OCI-LY7 (cell line): ENCODE data around the gene ALDH3A1. TPM values are rescaled to one million over a fixed set of nuclear protein-coding genes. Genes with fewer than 3 reads are reported as not detected.

Experiments
- BruUV-seq: library from RNA; stranded (reverse); fragments of 400-500 nt; replicated peaks from 2 replicates; lab custom pipeline; 2021; lab: Mats Ljungman, UMichigan
- CTCF ChIA-PET: fragments of 300-600 bp; sonication (Branson Sonifier 250); formaldehyde crosslinking; loops from one replicate; lab custom pipeline; 2022; ENCODE audit warnings: antibody characterized with exemption; ENCODE audit not compliant: unreplicated experiment; lab: Charles Lee
- POLR2A ChIA-PET: fragments of 300-600 bp; sonication (Branson Sonifier 250); formaldehyde crosslinking; loops from one replicate; lab custom pipeline; 2022; ENCODE audit warnings: antibody characterized with exemption; lab: Charles Lee
- DNase-seq: peaks from one replicate; pipeline ENCODE4 v3.0.0-alpha.2; 2015; ENCODE audit warnings: low spot score
- H2AFZ ChIP-seq: fragments of 200-600 bp; sonication (generic), shearing (Covaris generic); 2 replicates; pipeline ENCODE4 v1.6.1; 2014; ENCODE audit warnings: mild to moderate bottlenecking, antibody characterized with exemption, low read length, moderate library complexity
- H3K27ac ChIP-seq: fragments of 200-600 bp; sonication (generic); 2 replicates; pipeline ENCODE4 v1.5.1; 2014; ENCODE audit warnings: mixed run types, low read depth, mild to moderate bottlenecking, moderate library complexity, low read length, inconsistent platforms; ENCODE audit not compliant: poor library complexity, severe bottlenecking
- H3K36me3 ChIP-seq: fragments of 200-600 bp; sonication (generic); 2 replicates; pipeline ENCODE4 v1.6.1; 2014; ENCODE audit warnings: mild to moderate bottlenecking, antibody characterized with exemption, low read length, moderate library complexity, mixed read lengths; ENCODE audit not compliant: insufficient read depth
- H3K4me1 ChIP-seq: fragments of 200-600 bp; sonication (generic); 2 replicates; pipeline ENCODE4 v1.5.1; 2014; ENCODE audit warnings: mild to moderate bottlenecking, low read length; ENCODE audit not compliant: insufficient read depth, poor library complexity, severe bottlenecking
- H3K4me2 ChIP-seq: fragments of 200-600 bp; sonication (generic); 2 replicates; pipeline ENCODE4 v1.6.1; 2014; ENCODE audit warnings: mild to moderate bottlenecking, low read length
- H3K4me3 ChIP-seq: fragments of 200-600 bp; sonication (generic); 2 replicates; pipeline ENCODE4 v1.5.1; 2014; ENCODE audit warnings: mild to moderate bottlenecking, low read depth, low read length; ENCODE audit not compliant: poor library complexity, severe bottlenecking
- H3K79me2 ChIP-seq: fragments of 200-600 bp; sonication (generic); 2 replicates; pipeline ENCODE4 v1.6.1; 2016; ENCODE audit warnings: low read depth, mild to moderate bottlenecking, low read length, moderate library complexity, mixed read lengths; ENCODE audit not compliant: insufficient read depth
- H3K9me2 ChIP-seq: fragments of 200-600 bp; sonication (generic); 2 replicates; pipeline ENCODE4 v1.6.1; 2016; ENCODE audit warnings: mild to moderate bottlenecking, low read length, mixed read lengths; ENCODE audit not compliant: insufficient read depth
- H3K9me3 ChIP-seq: fragments of 200-600 bp; sonication (generic); 2 replicates; pipeline ENCODE4 v1.6.1; 2014; ENCODE audit warnings: mild to moderate bottlenecking, mixed run types, low read length, mixed read lengths
- H4K20me1 ChIP-seq: fragments of 200-600 bp; sonication (generic); 2 replicates; pipeline ENCODE4 v1.6.1; 2014; ENCODE audit warnings: mild to moderate bottlenecking, antibody characterized with exemption, low read length, moderate library complexity, mixed read lengths; ENCODE audit not compliant: insufficient read depth
- CTCF ChIP-seq: fragments of 200-600 bp; sonication (generic); conservative IDR thresholded peaks from 2 replicates; pipeline ENCODE4 v1.5.1; 2014; ENCODE audit warnings: mild to moderate bottlenecking, antibody characterized with exemption, low read length, moderate library complexity, mixed read lengths
- EZH2phosphoT487 ChIP-seq: fragments of 200-600 bp; sonication (generic); IDR thresholded peaks from 2 replicates; pipeline ENCODE4 v1.6.1; 2018; ENCODE audit warnings: low read depth, borderline replicate concordance, mild to moderate bottlenecking, mixed run types, antibody characterized with exemption, low read length, moderate library complexity, mixed read lengths
- intact Hi-C: fragments of 100-400 bp; cut with micrococcal nuclease; formaldehyde crosslinking; loops from one replicate; pipeline ENCODE4 v1.10.0; 2022; ENCODE audit not compliant: unreplicated experiment
- total RNA-seq, 2 experiments: library from RNA; depleted of rRNA in 1 of 2; stranded (reverse); fragments of >200 nt in 1 of 2; shearing (Covaris generic) in 1 of 2; gene quantifications; 2 replicates each; pipeline ENCODE4 v1.2.3, GENCODE V29; 2014 to 2022

ALDH3A1 gene
- total RNA-seq, 2 experiments from 2014 or later, result 0.16 TPM; not detected in 1

GRCh38 chr17:19738073-19738449 is 10.0 kb downstream of the ALDH3A1 start:
- H3K79me2 ChIP-seq, result no peaks in the 10 kb centered on the region
- H3K4me2 ChIP-seq, result no peak overlapping the region
- POLR2A ChIA-PET, result no interaction called here
- no peak overlapping the region for H3K27ac ChIP-seq
- no peak overlapping the region for H3K4me3 ChIP-seq
- H2AFZ ChIP-seq, result no peak overlapping the region
- H4K20me1 ChIP-seq, result no peaks in the 10 kb centered on the region
- intact Hi-C loops, result no loop called here
- TF ChIP-seq CTCF (no peak), EZH2phosphoT487 (no peak)
- H3K4me1 ChIP-seq, result no peaks in the 10 kb centered on the region
- no peak for DNase-seq
- no peaks in the 10 kb centered on the region for H3K36me3 ChIP-seq
- BruUV-seq, result no TSS peak
- H3K9me2 ChIP-seq, result no peaks in the 10 kb centered on the region
- H3K9me3 ChIP-seq, result no peaks in the 10 kb centered on the region
- CTCF ChIA-PET, result no interaction called here

GRCh38 chr17:19737305-19738072 is 10.6 kb downstream of the ALDH3A1 start:
- H3K9me3 ChIP-seq, result no peaks in the 10 kb centered on the region
- no TSS peak for BruUV-seq

More at GRCh38 chr17:19737305-19738072, 10.6 kb downstream of the ALDH3A1 start:
- H4K20me1 ChIP-seq, result no peaks in the 10 kb centered on the region
- TF ChIP-seq CTCF (no peak), EZH2phosphoT487 (no peak)
- H3K4me2 ChIP-seq, result no peak overlapping the region
- CTCF ChIA-PET, result no interaction called here
- POLR2A ChIA-PET, result no interaction called here
- intact Hi-C loops, result no loop called here
- DNase-seq, result no peak
- no peaks in the 10 kb centered on the region for H3K36me3 ChIP-seq
- no peak overlapping the region for H2AFZ ChIP-seq
- H3K79me2 ChIP-seq, result no peaks in the 10 kb centered on the region
- H3K27ac ChIP-seq, result no peak overlapping the region
- H3K9me2 ChIP-seq, result no peaks in the 10 kb centered on the region
- H3K4me3 ChIP-seq, result no peak overlapping the region
- no peaks in the 10 kb centered on the region for H3K4me1 ChIP-seq
